ENCODE results near the gene B4GALNT1.

Gene B4GALNT1

GRCh38 chr12:57583008-57583831 is 49.8 kb downstream of the B4GALNT1 start:
- peak; percentile 87 for DNase-seq

GRCh38 chr12:57582440-57582839 is 50.6 kb downstream of the B4GALNT1 start:
- DNase-seq = no peak

- no peak for DNase-seq
Measured at GRCh38 chr12:57581802-57582201, 51.2 kb downstream of the B4GALNT1 start.

- no peak for DNase-seq
Measured at GRCh38 chr12:57580466-57580795, 52.6 kb downstream of the B4GALNT1 start.

GRCh38 chr12:57579677-57580465 is 53.1 kb downstream of the B4GALNT1 start:
- no peak for DNase-seq

GRCh38 chr12:57579011-57579410 is 54.0 kb downstream of the B4GALNT1 start:
- DNase-seq = no peak

GRCh38 chr12:57577981-57578758 is 54.8 kb downstream of the B4GALNT1 start:
- DNase-seq = no peak

- DNase-seq = no peak
Measured at GRCh38 chr12:57576613-57577160, 56.3 kb downstream of the B4GALNT1 start.
